Skeletal muscle satellite cell (primary cell): ENCODE data around the gene BAIAP2L2.
"Not testable (repeated sequence)": the region's sequence is repeated elsewhere in the genome, so short reads cannot be mapped to it uniquely, and the experiment has no call there.

ENCODE experiments used
- H3K27me3 ChIP-seq: 2 replicates; pipeline ENCODE4 v1.7.0; 2013; ENCODE audit warnings: low read length; ENCODE audit not compliant: control insufficient read depth, insufficient read depth
- H3K36me3 ChIP-seq: 2 replicates; pipeline ENCODE4 v1.7.0; 2013; ENCODE audit warnings: mild to moderate bottlenecking, control low read depth, low read length; ENCODE audit not compliant: insufficient read depth
- H3K4me1 ChIP-seq: 2 replicates; pipeline ENCODE4 v1.7.0; 2013; ENCODE audit warnings: low read length; ENCODE audit not compliant: control insufficient read depth, insufficient read depth
- H3K4me2 ChIP-seq: 2 replicates; pipeline ENCODE4 v1.7.0; 2013; ENCODE audit warnings: mild to moderate bottlenecking, low read length
- H3K4me3 ChIP-seq: 2 replicates; pipeline ENCODE4 v1.7.0; 2013; ENCODE audit warnings: low read length
- H3K9ac ChIP-seq: 2 replicates; pipeline ENCODE4 v1.7.0; 2013; ENCODE audit warnings: mild to moderate bottlenecking, low read depth, low read length, moderate library complexity
- H3K9me3 ChIP-seq: replicated peaks from 2 replicates; pipeline ENCODE4 v1.7.0; 2013; ENCODE audit warnings: mild to moderate bottlenecking, control low read depth, low read length

BAIAP2L2 gene

GRCh38 chr22:38126928-38127668 is 16.6 kb upstream of the BAIAP2L2 start:
- Histone ChIP-seq H3K9me3 (no peaks in the 10 kb centered on the region), H3K4me1 (no peaks in the 10 kb centered on the region), H3K27me3 (no peaks in the 10 kb centered on the region), H3K9ac (no peak overlapping the region), H3K4me3 (no peak overlapping the region), H3K36me3 (no peaks in the 10 kb centered on the region), H3K4me2 (no peak overlapping the region)

GRCh38 chr22:38125751-38126201 is 15.3 kb upstream of the BAIAP2L2 start:
- Histone ChIP-seq H3K4me2 (no peak overlapping the region), H3K9ac (no peak overlapping the region), H3K4me1 (no peaks in the 10 kb centered on the region), H3K27me3 (no peaks in the 10 kb centered on the region), H3K36me3 (no peaks in the 10 kb centered on the region), H3K4me3 (no peak overlapping the region), H3K9me3 (no peaks in the 10 kb centered on the region)

- Histone ChIP-seq H3K27me3 (no peaks in the 10 kb centered on the region), H3K9me3 (no peaks in the 10 kb centered on the region), H3K9ac (no peak overlapping the region), H3K4me3 (no peak overlapping the region), H3K4me1 (no peaks in the 10 kb centered on the region), H3K4me2 (no peak overlapping the region), H3K36me3 (no peaks in the 10 kb centered on the region)
Observed at GRCh38 chr22:38125038-38125610, 14.6 kb upstream of the BAIAP2L2 start.

GRCh38 chr22:38124236-38124974 is 13.9 kb upstream of the BAIAP2L2 start:
- Histone ChIP-seq H3K4me2 (no peak overlapping the region), H3K9me3 (no peaks in the 10 kb centered on the region), H3K36me3 (no peaks in the 10 kb centered on the region), H3K27me3 (no peaks in the 10 kb centered on the region), H3K9ac (no peak overlapping the region), H3K4me1 (no peaks in the 10 kb centered on the region), H3K4me3 (no peak overlapping the region)

GRCh38 chr22:38122616-38123015 is 12.1 kb upstream of the BAIAP2L2 start:
- no peak overlapping the region for H3K4me2 ChIP-seq
- no peaks in the 10 kb centered on the region for H3K27me3 ChIP-seq
- no peak overlapping the region for H3K4me3 ChIP-seq
- no peaks in the 10 kb centered on the region for H3K36me3 ChIP-seq
- H3K4me1 ChIP-seq = no peaks in the 10 kb centered on the region
- H3K9me3 ChIP-seq = no peaks in the 10 kb centered on the region
- no peak overlapping the region for H3K9ac ChIP-seq

- H3K4me2 ChIP-seq = no peak overlapping the region
- no peaks in the 10 kb centered on the region for H3K36me3 ChIP-seq
- no peak overlapping the region for H3K4me3 ChIP-seq
- no peak overlapping the region for H3K9ac ChIP-seq
- H3K9me3 ChIP-seq = no peaks in the 10 kb centered on the region
- no peaks in the 10 kb centered on the region for H3K4me1 ChIP-seq
- H3K27me3 ChIP-seq = no peaks in the 10 kb centered on the region
Observed at GRCh38 chr22:38120359-38121110, 10.1 kb upstream of the BAIAP2L2 start.

GRCh38 chr22:38118747-38119146 is 8.3 kb upstream of the BAIAP2L2 start:
- not testable (repeated sequence) for H3K4me1 ChIP-seq, H3K9me3 ChIP-seq, H3K9ac ChIP-seq, H3K36me3 ChIP-seq, H3K4me2 ChIP-seq, H3K27me3 ChIP-seq, H3K4me3 ChIP-seq

- no peak overlapping the region for H3K9ac ChIP-seq
- no peaks in the 10 kb centered on the region for H3K27me3 ChIP-seq
- no peaks in the 10 kb centered on the region for H3K4me1 ChIP-seq
- no peaks in the 10 kb centered on the region for H3K36me3 ChIP-seq
- no peak overlapping the region for H3K4me3 ChIP-seq
- no peaks in the 10 kb centered on the region for H3K9me3 ChIP-seq
- H3K4me2 ChIP-seq = no peak overlapping the region
Observed at GRCh38 chr22:38118182-38118581, 7.7 kb upstream of the BAIAP2L2 start.

GRCh38 chr22:38117556-38117955 is 7.1 kb upstream of the BAIAP2L2 start:
- H3K36me3 ChIP-seq, H3K27me3 ChIP-seq, H3K4me1 ChIP-seq, H3K9ac ChIP-seq, H3K4me2 ChIP-seq, H3K9me3 ChIP-seq, H3K4me3 ChIP-seq: not testable (repeated sequence)

- Histone ChIP-seq H3K4me3 (no peak overlapping the region), H3K9me3 (no peaks in the 10 kb centered on the region), H3K4me2 (no peak overlapping the region), H3K36me3 (no peaks in the 10 kb centered on the region), H3K4me1 (no peaks in the 10 kb centered on the region), H3K9ac (no peak overlapping the region), H3K27me3 (no peaks in the 10 kb centered on the region)
Observed at GRCh38 chr22:38115423-38116205, 5.1 kb upstream of the BAIAP2L2 start.
